GM19452 (cell line): ENCODE measurements around the gene ADCYAP1R1.
"Not testable (repeated sequence)": the region's sequence is repeated elsewhere in the genome, so short reads cannot be mapped to it uniquely, and the experiment has no call there.

Source experiments
- ATAC-seq: cut with Tn5 transposase; IDR thresholded peaks from one replicate; pipeline ENCODE4 v1.9.1; 2021; ENCODE audit not compliant: unreplicated experiment

ADCYAP1R1 gene

GRCh38 chr7:31126976-31127375, 74.9 kb downstream of the ADCYAP1R1 start:
- no peak for ATAC-seq

GRCh38 chr7:31129067-31129466, 77.0 kb downstream of the ADCYAP1R1 start:
- ATAC-seq: no peak

- no peak for ATAC-seq
These were observed 81.4 kb downstream of the ADCYAP1R1 start for GRCh38 chr7:31133497-31133896.

- peak; percentile 80 for ATAC-seq
These were observed 82.4 kb downstream of the ADCYAP1R1 start for GRCh38 chr7:31134246-31135188.

GRCh38 chr7:31137234-31137633, 85.1 kb downstream of the ADCYAP1R1 start:
- no peak for ATAC-seq

GRCh38 chr7:31145339-31145738, 93.2 kb downstream of the ADCYAP1R1 start:
- ATAC-seq: no peak

- no peak for ATAC-seq
These were observed 93.9 kb downstream of the ADCYAP1R1 start for GRCh38 chr7:31146030-31146429.

- ATAC-seq: no peak
These were observed 94.4 kb downstream of the ADCYAP1R1 start for GRCh38 chr7:31146538-31146937.

- no peak for ATAC-seq
These were observed 99.7 kb downstream of the ADCYAP1R1 start for GRCh38 chr7:31151849-31152248.

GRCh38 chr7:31153318-31153717, 101.2 kb downstream of the ADCYAP1R1 start:
- ATAC-seq: not testable (repeated sequence)

GRCh38 chr7:31160941-31161340, 108.8 kb downstream of the ADCYAP1R1 start:
- no peak for ATAC-seq
